Motor neuron (in vitro differentiated cells): ENCODE measurements around the gene ADGRL3. TPM values are rescaled to one million over a fixed set of nuclear protein-coding genes. Genes with fewer than 3 reads are reported as not detected.

ENCODE experiments used
- ATAC-seq, 8 experiments: fragments of 200-7000 bp; cut with Tn5 transposase; replicated peaks in 6 of 8; 2 replicates each; pipeline ENCODE4 v1.8.0; 2021; ENCODE audit warnings: mild to moderate bottlenecking in 8 of 8, moderate library complexity in 8 of 8
- H3K27ac ChIP-seq, 2 donors: fragments of 250-450 bp; sonication (Bioruptor Pico); 2 replicates each; pipeline ENCODE4 v1.9.0; 2021; ENCODE audit warnings: antibody characterized with exemption in 2 of 2, mild to moderate bottlenecking in 2 of 2, moderate library complexity in 1 of 2
- H3K4me1 ChIP-seq, 2 donors: fragments of 250-450 bp; sonication (Bioruptor Pico); replicated peaks in 1 of 2; 2 replicates each; pipeline ENCODE4 v1.6.1; 2021; ENCODE audit warnings: antibody characterized with exemption in 2 of 2, mild to moderate bottlenecking in 2 of 2, moderate library complexity in 1 of 2
- H3K4me3 ChIP-seq, 5 donors: fragments of 250-450 bp; sonication (Bioruptor Pico); 2 replicates each; pipeline ENCODE4 v1.9.0; 2021; ENCODE audit warnings: antibody characterized with exemption in 5 of 5, mild to moderate bottlenecking in 5 of 5, moderate library complexity in 4 of 5
- WGBS, 10 experiments: fragments of 450-650 bp; shearing (Covaris generic); methylation state at CpG; one replicate each; pipeline ENCODE4 v1.0.0; 2022; 5-methylcytosine and 5-hydroxymethylcytosine counted together
- in situ Hi-C, 9 experiments: fragments of 400-800 bp; cut with MboI; loops; one replicate each; pipeline ENCODE4 v1.15.0; 2021; ENCODE audit warnings: low sequenced_read_pairs in 9 of 9, low pct_unique_long_range_greater_than_20kb in 2 of 9; ENCODE audit not compliant: unreplicated experiment in 9 of 9
- total RNA-seq, 8 experiments: library from RNA; unstranded; fragments of 300-600 nt; gene quantifications; 2 replicates each; pipeline versions ENCODE4 v1.2.3 to v1.2.4, GENCODE V29; 2022

The ADGRL3 gene
- total RNA-seq, 8 experiments from 2014 or later = 0.15 to 117 (median 70.8) TPM

DNA sequence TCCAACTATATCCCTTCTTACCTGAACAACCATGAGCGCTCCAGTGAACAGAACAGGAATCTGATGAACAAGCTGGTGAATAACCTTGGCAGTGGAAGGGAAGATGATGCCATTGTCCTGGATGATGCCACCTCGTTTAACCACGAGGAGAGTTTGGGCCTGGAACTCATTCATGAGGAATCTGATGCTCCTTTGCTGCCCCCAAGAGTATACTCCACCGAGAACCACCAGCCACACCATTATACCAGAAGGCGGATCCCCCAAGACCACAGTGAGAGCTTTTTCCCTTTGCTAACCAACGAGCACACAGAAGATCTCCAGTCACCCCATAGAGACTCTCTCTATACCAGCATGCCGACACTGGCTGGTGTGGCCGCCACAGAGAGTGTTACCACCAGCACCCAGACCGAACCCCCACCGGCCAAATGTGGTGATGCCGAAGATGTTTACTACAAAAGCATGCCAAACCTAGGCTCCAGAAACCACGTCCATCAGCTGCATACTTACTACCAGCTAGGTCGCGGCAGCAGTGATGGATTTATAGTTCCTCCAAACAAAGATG is 870.2 kb downstream of the ADGRL3 start:
- in situ Hi-C loops = no loop called here
- 24 to 100% (median 81%) methylated on average over 1 to 13 of the region's 14 CpGs; no CpG with 5 or more reads in 3 of the 10 experiments for WGBS, 10 experiments
- H3K4me3 ChIP-seq = no peak overlapping the region
- H3K27ac ChIP-seq = no peak overlapping the region
- H3K4me1 ChIP-seq = no peaks in the 10 kb centered on the region
- no peak for ATAC-seq

- no peak overlapping the region for H3K27ac ChIP-seq
- in situ Hi-C loops = no loop called here
- ATAC-seq = peak in 1 of 8 experiments; percentile 39
- H3K4me1 ChIP-seq = no peaks in the 10 kb centered on the region
- WGBS, 10 experiments = 0 to 100% (median 54%) methylated on average over 1 to 2 of the region's 2 CpGs
- H3K4me3 ChIP-seq = no peak overlapping the region
These were observed 875.0 kb downstream of the ADGRL3 start for GRCh38 chr4:62075089-62075488.

GRCh38 chr4:62075521-62075920 is 875.4 kb downstream of the ADGRL3 start:
- ATAC-seq = no peak
- H3K4me1 ChIP-seq = no peaks in the 10 kb centered on the region
- WGBS, 10 experiments = 3 to 96% (median 79%) methylated on average over 3 of the region's 3 CpGs
- H3K27ac ChIP-seq = no peak overlapping the region
- no peak overlapping the region for H3K4me3 ChIP-seq
- in situ Hi-C loops = no loop called here

- ATAC-seq = no peak
- WGBS, 10 experiments = 0 to 100% (median 40%) methylated on average over 1 of the region's 1 CpG; no CpG with 5 or more reads in 2 of the 10 experiments
These were observed 877.3 kb downstream of the ADGRL3 start for GRCh38 chr4:62077406-62077805.

GRCh38 chr4:62080431-62080830 is 880.3 kb downstream of the ADGRL3 start:
- no peak overlapping the region for H3K27ac ChIP-seq
- no peaks in the 10 kb centered on the region for H3K4me1 ChIP-seq
- 17 to 88% (median 45%) methylated on average over 1 of the region's 1 CpG; no CpG with 5 or more reads in 4 of the 10 experiments for WGBS, 10 experiments
- no peak for ATAC-seq
- no peak overlapping the region for H3K4me3 ChIP-seq
- in situ Hi-C loops = no loop called here

More at GRCh38 chr4:62077406-62077805, 877.3 kb downstream of the ADGRL3 start:
- in situ Hi-C loops = no loop called here
- no peak overlapping the region for H3K27ac ChIP-seq
- H3K4me3 ChIP-seq = no peak overlapping the region
- no peaks in the 10 kb centered on the region for H3K4me1 ChIP-seq

DNA sequence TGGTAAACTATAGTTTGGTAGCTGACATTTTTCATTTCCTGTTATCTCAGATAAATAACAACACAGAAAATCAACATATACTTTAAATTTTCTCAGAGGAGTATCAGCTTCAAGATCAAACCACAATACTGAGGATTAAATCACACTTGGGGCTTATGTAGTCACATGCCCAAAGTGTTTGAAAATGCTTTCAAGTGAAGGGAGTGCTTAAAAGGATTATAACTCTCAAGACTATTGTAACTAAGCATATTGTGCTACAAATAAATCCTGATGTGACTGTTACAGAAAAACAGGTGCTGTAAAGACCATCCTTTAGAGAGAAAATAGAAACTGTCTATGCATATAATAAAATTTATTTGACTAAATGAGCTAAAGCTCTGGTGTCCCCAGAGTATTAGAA is 887.6 kb downstream of the ADGRL3 start:
- Histone ChIP-seq H3K4me1 (no peaks in the 10 kb centered on the region), H3K27ac (no peak overlapping the region), H3K4me3 (no peak overlapping the region)
- ATAC-seq = no peak
- in situ Hi-C loops = no loop called here

DNA sequence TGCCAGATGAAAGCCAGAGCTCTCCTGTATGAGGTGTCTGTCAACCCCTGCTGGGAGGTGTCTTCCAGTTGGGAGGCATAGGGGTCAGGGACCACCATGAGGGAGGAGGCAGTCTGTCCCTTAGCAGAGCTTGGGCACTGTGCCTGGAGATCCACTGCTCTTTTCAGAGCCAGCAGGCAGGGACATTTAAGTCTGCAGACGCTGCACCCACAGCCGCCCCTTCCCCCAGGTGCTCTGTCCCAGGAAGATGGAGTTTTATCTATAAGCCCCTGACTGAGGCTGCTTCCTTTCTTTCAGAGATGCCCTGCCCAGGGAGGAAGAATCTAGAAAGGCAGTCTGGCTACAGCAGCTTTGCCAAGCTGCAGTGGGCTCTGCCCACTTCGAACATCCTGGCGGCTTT is 893.6 kb downstream of the ADGRL3 start:
- H3K4me1 ChIP-seq = no peaks in the 10 kb centered on the region
- H3K4me3 ChIP-seq = no peak overlapping the region
- WGBS, 10 experiments = 67 to 100% methylated on average over 1 to 2 of the region's 4 CpGs; no CpG with 5 or more reads in 8 of the 10 experiments
- no peak overlapping the region for H3K27ac ChIP-seq
- no peak for ATAC-seq
- in situ Hi-C loops = no loop called here

GRCh38 chr4:62096881-62097280 is 896.8 kb downstream of the ADGRL3 start:
- ATAC-seq = no peak
- Histone ChIP-seq H3K4me1 (no peaks in the 10 kb centered on the region), H3K27ac (no peak overlapping the region), H3K4me3 (no peak overlapping the region)
- 0 to 100% (median 64%) methylated on average over 1 to 2 of the region's 2 CpGs; no CpG with 5 or more reads in 2 of the 10 experiments for WGBS, 10 experiments
- in situ Hi-C loops = no loop called here

DNA sequence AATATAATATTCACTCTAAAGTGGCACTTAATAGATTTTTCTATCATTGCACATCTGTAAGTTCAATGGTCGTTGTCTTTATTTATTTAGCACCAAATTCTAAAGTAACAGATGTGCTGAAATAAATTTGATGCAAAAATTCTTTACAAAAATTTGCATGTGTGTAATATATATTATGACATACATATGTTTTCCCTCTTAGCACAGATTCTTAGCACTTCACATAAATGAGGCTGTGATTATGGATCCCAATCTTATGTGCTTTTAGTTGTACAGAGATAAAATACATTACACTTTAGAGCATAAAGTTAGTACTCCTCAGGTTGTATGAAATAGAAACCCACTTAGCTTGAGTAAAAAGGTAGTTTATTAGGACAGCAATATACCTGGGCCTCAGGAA is 915.1 kb downstream of the ADGRL3 start:
- 0 to 100% (median 89%) methylated on average over 1 of the region's 1 CpG; no CpG with 5 or more reads in 3 of the 10 experiments for WGBS, 10 experiments
- Histone ChIP-seq H3K4me3 (no peak overlapping the region), H3K4me1 (peaks cover 0 to 8% of the 10 kb centered on the region in 2 donors), H3K27ac (no peak overlapping the region)
- in situ Hi-C loops = no loop called here
- ATAC-seq = no peak

DNA sequence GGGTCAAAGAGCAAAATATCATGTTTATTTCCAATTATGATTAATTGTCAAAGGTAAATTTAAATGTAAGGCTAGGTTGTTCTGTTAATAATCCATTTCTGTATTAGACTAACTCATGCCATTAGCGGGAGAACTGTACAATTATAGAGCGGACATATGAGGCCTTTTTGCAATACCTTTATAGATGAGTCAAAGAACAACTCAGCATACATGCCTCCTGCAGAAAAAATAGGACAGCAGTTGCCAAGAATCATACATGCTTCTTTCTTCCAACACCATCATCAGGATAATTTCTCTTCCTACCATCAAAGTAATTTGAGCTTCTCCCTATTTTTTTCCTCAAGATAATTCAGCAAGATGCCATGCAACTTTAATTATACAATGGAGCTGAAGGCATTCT is 917.8 kb downstream of the ADGRL3 start:
- WGBS, 10 experiments = 20 to 100% (median 95%) methylated on average over 1 to 2 of the region's 2 CpGs; no CpG with 5 or more reads in 1 of the 10 experiments
- no peak overlapping the region for H3K27ac ChIP-seq
- H3K4me3 ChIP-seq = no peak overlapping the region
- no peak for ATAC-seq
- peaks cover 0 to 8% of the 10 kb centered on the region in 2 donors for H3K4me1 ChIP-seq
- in situ Hi-C loops = no loop called here

- ATAC-seq = no peak
- in situ Hi-C loops = no loop called here
- WGBS, 10 experiments = 5 to 100% (median 85%) methylated on average over 1 to 2 of the region's 2 CpGs
- Histone ChIP-seq H3K27ac (no peak overlapping the region), H3K4me3 (no peak overlapping the region), H3K4me1 (peaks cover 0 to 8% of the 10 kb centered on the region in 2 donors)
These were observed 918.4 kb downstream of the ADGRL3 start for GRCh38 chr4:62118558-62118957.

- in situ Hi-C loops = no loop called here
- Histone ChIP-seq H3K4me1 (peaks cover 0 to 8% of the 10 kb centered on the region in 2 donors), H3K4me3 (no peak overlapping the region), H3K27ac (no peak overlapping the region)
- ATAC-seq = peak in 1 of 8 experiments; percentile 37
These were observed 919.1 kb downstream of the ADGRL3 start for GRCh38 chr4:62119195-62119594.

DNA sequence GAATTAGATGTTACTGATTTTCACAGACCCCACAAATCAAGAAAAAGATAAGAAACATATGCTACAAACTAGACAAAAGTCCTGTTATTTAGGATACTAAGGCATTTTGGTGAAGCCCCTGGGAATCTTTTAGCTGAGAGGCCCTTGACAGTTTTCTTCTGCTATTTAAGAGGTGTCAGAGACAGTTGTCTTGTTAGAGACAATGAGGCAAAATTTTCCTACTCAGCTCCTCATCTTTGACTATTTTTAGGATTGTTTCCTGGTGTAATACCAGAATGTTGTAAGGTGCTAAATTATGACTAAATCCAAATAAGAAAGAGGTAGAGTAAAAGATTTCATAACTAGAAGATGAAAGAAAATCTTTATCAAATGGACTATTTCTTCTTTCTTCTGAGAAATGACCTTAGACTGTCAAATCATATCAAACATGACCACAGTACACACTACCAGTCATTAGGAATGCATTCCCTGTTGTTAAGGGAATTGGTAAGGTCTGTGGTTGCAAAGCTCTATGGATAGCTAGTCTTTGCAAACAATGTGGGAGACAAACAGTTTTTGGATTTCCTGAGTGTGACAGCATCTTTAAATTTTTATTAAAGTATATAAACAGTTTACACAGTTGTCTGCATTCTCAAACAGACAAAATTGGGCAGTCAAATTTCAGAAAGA is 926.1 kb downstream of the ADGRL3 start:
- ATAC-seq = no peak
- H3K4me1 ChIP-seq = no peaks in the 10 kb centered on the region
- in situ Hi-C loops = no loop called here
- H3K4me3 ChIP-seq = no peak overlapping the region
- no peak overlapping the region for H3K27ac ChIP-seq
